ENCODE results near the gene STIM1. TPM values are rescaled to one million over a fixed set of nuclear protein-coding genes. Genes with fewer than 3 reads are reported as not detected.

Gene STIM1
- total RNA-seq, 1 experiment from 2014 or later, result 55.1 TPM

- no peaks in the 10 kb centered on the region for H3K27me3 Mint-ChIP-seq (ENCODE audit: insufficient read depth, unreplicated experiment)
- POLR2A ChIA-PET, result no interaction called here
- TF ChIP-seq CTCF (IDR thresholded peaks at IDR 0.05; ENCODE audit: insufficient read depth in 1 of 2, low read depth in 1 of 2, low read length in 1 of 2, severe bottlenecking in 1 of 2, unreplicated experiment in 1 of 2), result no peak
- no TSS peak for BruUV-seq (replicated peaks)
- intact Hi-C loops (cut with micrococcal nuclease; ENCODE audit: unreplicated experiment), result no loop called here
- CTCF ChIA-PET, result no interaction called here
- Histone ChIP-seq H3K27me3 (replicated peaks; ENCODE audit: control insufficient read depth, insufficient read depth, low read length) (no peaks in the 10 kb centered on the region), H3K36me3 (ENCODE audit: control insufficient read depth, insufficient read depth, low read length) (no peaks in the 10 kb centered on the region), H3K9me3 (peaks cover 17% of the 10 kb centered on the region), H3K4me3 (ENCODE audit: low read depth, low read length) (no peak overlapping the region), H3K4me1 (no peaks in the 10 kb centered on the region)
- no peak overlapping the region for H3K27ac Mint-ChIP-seq (ENCODE audit: unreplicated experiment)
- peaks cover 11% of the 10 kb centered on the region for H3K36me3 Mint-ChIP-seq (ENCODE audit: insufficient read depth, unreplicated experiment)
- no peak for DNase-seq
- peaks cover 23% of the 10 kb centered on the region for H3K9me3 Mint-ChIP-seq (ENCODE audit: unreplicated experiment)
- peaks cover 7% of the 10 kb centered on the region for H3K4me1 Mint-ChIP-seq (ENCODE audit: low read depth, unreplicated experiment)
- H3K4me3 Mint-ChIP-seq (ENCODE audit: unreplicated experiment), result no peak overlapping the region
Observed at GRCh38 chr11:3990406-3990805, 134.9 kb downstream of the STIM1 start.

- DNase-seq, result no peak
- POLR2A ChIA-PET, result interaction anchor here (0.5 kb wide), 1 partner anchor 14 kb away, joined by 3 read pairs; no protein-coding TSS in a partner anchor
- no peak for TF ChIP-seq CTCF (IDR thresholded peaks at IDR 0.05; ENCODE audit: insufficient read depth in 1 of 2, low read depth in 1 of 2, low read length in 1 of 2, severe bottlenecking in 1 of 2, unreplicated experiment in 1 of 2)
- H3K27me3 ChIP-seq (replicated peaks; ENCODE audit: control insufficient read depth, insufficient read depth, low read length), result no peaks in the 10 kb centered on the region
- no peaks in the 10 kb centered on the region for H3K4me1 ChIP-seq
- H3K4me3 ChIP-seq (ENCODE audit: low read depth, low read length), result no peak overlapping the region
- BruUV-seq (replicated peaks), result no TSS peak
- H3K36me3 ChIP-seq (ENCODE audit: control insufficient read depth, insufficient read depth, low read length), result no peaks in the 10 kb centered on the region
- CTCF ChIA-PET, result no interaction called here
- H3K27ac Mint-ChIP-seq (ENCODE audit: unreplicated experiment), result no peak overlapping the region
- peaks cover 28% of the 10 kb centered on the region for H3K9me3 Mint-ChIP-seq (ENCODE audit: unreplicated experiment)
- peaks cover 17% of the 10 kb centered on the region for H3K9me3 ChIP-seq
- H3K4me3 Mint-ChIP-seq (ENCODE audit: unreplicated experiment), result no peak overlapping the region
- H3K27me3 Mint-ChIP-seq (ENCODE audit: insufficient read depth, unreplicated experiment), result no peaks in the 10 kb centered on the region
- H3K4me1 Mint-ChIP-seq (ENCODE audit: low read depth, unreplicated experiment), result peaks cover 2% of the 10 kb centered on the region
- intact Hi-C loops (cut with micrococcal nuclease; ENCODE audit: unreplicated experiment), result no loop called here
- peaks cover 12% of the 10 kb centered on the region for H3K36me3 Mint-ChIP-seq (ENCODE audit: insufficient read depth, unreplicated experiment)
Observed at GRCh38 chr11:3992964-3993363, 137.5 kb downstream of the STIM1 start.

GRCh38 chr11:3994030-3994640, 138.7 kb downstream of the STIM1 start:
- no peak overlapping the region for H3K4me3 Mint-ChIP-seq (ENCODE audit: unreplicated experiment)
- Histone ChIP-seq H3K9me3 (peaks cover 17% of the 10 kb centered on the region), H3K4me1 (no peaks in the 10 kb centered on the region), H3K4me3 (ENCODE audit: low read depth, low read length) (no peak overlapping the region), H3K27me3 (replicated peaks; ENCODE audit: control insufficient read depth, insufficient read depth, low read length) (no peaks in the 10 kb centered on the region), H3K36me3 (ENCODE audit: control insufficient read depth, insufficient read depth, low read length) (no peaks in the 10 kb centered on the region)
- H3K27me3 Mint-ChIP-seq (ENCODE audit: insufficient read depth, unreplicated experiment), result no peaks in the 10 kb centered on the region
- no peak for TF ChIP-seq CTCF (IDR thresholded peaks at IDR 0.05; ENCODE audit: insufficient read depth in 1 of 2, low read depth in 1 of 2, low read length in 1 of 2, severe bottlenecking in 1 of 2, unreplicated experiment in 1 of 2)
- peaks cover 12% of the 10 kb centered on the region for H3K36me3 Mint-ChIP-seq (ENCODE audit: insufficient read depth, unreplicated experiment)
- H3K9me3 Mint-ChIP-seq (ENCODE audit: unreplicated experiment), result peaks cover 40% of the 10 kb centered on the region
- intact Hi-C loops (cut with micrococcal nuclease; ENCODE audit: unreplicated experiment), result no loop called here
- POLR2A ChIA-PET, result no interaction called here
- CTCF ChIA-PET, result no interaction called here
- no peaks in the 10 kb centered on the region for H3K4me1 Mint-ChIP-seq (ENCODE audit: low read depth, unreplicated experiment)
- BruUV-seq (replicated peaks), result no TSS peak
- peak overlapping the region; percentile 48 for H3K27ac Mint-ChIP-seq (ENCODE audit: unreplicated experiment)
- no peak for DNase-seq

All from Caco-2 (cell line).